IMR-90 (cell line): ENCODE measurements around the gene PPFIA2.

Experiments
- POLR2A ChIP-seq: IDR thresholded peaks from 2 replicates; pipeline ENCODE4 v1.6.1; 2012; ENCODE audit warnings: mild to moderate bottlenecking, low read depth, low read length
- TF ChIP-seq, protein P1 (sequence below): conservative IDR thresholded peaks from 2 replicates; pipeline ENCODE4 v1.5.1; 2012; ENCODE audit warnings: mild to moderate bottlenecking, low read depth, low read length, improper control_type of control experiment
- TF ChIP-seq, protein P2 (sequence below): fragments of 150-350 bp; IDR thresholded peaks from 2 replicates; pipeline ENCODE4 v1.6.1; 2017; ENCODE audit warnings: mild to moderate bottlenecking, antibody characterized with exemption, low read length, low read depth

DNA sequence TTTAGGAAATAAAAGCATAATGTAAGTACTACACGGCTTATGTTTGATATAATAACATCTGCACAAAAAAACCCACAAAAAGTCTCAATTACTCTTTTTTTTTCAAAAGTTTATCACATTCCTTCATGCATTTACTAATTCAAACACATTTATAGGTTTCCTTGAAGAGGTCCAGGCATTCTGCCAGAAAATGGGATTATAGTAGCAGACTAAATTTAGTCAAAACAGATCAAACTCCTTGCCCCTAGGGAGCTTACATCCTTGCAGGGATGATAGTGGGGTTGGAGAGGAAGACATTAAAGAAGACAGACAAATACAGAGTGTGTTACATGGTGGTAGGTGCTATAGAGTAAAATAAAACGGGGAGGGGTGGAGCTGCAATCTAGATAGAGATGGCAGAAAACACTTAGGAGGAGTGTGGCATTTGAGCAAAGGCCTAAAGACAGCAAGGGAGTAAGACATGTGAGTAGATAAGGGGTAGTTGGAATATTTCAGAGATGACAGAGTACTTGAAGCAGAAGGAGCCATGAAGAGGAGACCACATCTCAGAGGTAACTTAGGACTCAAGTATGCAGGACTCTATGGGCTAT is 266.9 kb downstream of the PPFIA2 start:
- TF ChIP-seq, protein P1, sequence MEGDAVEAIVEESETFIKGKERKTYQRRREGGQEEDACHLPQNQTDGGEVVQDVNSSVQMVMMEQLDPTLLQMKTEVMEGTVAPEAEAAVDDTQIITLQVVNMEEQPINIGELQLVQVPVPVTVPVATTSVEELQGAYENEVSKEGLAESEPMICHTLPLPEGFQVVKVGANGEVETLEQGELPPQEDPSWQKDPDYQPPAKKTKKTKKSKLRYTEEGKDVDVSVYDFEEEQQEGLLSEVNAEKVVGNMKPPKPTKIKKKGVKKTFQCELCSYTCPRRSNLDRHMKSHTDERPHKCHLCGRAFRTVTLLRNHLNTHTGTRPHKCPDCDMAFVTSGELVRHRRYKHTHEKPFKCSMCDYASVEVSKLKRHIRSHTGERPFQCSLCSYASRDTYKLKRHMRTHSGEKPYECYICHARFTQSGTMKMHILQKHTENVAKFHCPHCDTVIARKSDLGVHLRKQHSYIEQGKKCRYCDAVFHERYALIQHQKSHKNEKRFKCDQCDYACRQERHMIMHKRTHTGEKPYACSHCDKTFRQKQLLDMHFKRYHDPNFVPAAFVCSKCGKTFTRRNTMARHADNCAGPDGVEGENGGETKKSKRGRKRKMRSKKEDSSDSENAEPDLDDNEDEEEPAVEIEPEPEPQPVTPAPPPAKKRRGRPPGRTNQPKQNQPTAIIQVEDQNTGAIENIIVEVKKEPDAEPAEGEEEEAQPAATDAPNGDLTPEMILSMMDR = no peak
- no peak for TF ChIP-seq POLR2A
- TF ChIP-seq, protein P2, sequence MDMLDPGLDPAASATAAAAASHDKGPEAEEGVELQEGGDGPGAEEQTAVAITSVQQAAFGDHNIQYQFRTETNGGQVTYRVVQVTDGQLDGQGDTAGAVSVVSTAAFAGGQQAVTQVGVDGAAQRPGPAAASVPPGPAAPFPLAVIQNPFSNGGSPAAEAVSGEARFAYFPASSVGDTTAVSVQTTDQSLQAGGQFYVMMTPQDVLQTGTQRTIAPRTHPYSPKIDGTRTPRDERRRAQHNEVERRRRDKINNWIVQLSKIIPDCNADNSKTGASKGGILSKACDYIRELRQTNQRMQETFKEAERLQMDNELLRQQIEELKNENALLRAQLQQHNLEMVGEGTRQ = no peak
